ENCODE data around the gene UBE2I. TPM values are rescaled to one million over a fixed set of nuclear protein-coding genes. Genes with fewer than 3 reads are reported as not detected.

UBE2I gene
- total RNA-seq, 1 experiment from 2014 or later, result 229 TPM

DNA sequence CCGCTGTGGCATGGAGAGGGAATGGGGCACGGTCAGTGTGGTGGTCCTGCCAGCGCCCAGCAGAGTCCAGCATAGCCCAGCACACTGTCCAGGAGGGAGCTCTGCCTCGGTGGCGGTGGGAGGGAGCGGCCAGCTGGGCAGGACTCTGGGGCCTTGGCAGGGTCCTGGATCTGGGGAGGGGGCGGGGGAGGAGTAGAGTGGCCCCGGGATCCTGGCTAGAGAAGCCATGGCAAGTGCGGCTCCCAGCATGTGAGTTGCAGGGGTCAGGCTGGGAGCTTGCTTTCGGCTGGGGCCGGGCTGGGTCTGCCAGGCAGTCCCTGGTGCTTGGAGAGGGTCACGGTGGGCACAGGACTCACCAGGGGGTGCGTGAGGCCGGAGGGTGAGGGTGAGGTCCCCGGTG is 46.2 kb downstream of the UBE2I start:
- ChIA-PET CTCF (interaction anchor here (1.1 kb wide), 1 partner anchor 8 kb away, joined by 3 read pairs; no protein-coding TSS in a partner anchor), POLR2A (no interaction called here)
- Mint-ChIP-seq H3K27me3 (ENCODE audit: low read depth) (no peaks in the 10 kb centered on the region), H3K27ac (no peak overlapping the region), H3K4me3 (no peak overlapping the region), H3K9me3 (no peaks in the 10 kb centered on the region), H3K4me1 (peaks cover 9% of the 10 kb centered on the region), H3K36me3 (no peaks in the 10 kb centered on the region)
- TF ChIP-seq EMX1 (CRISPR knock-in tag; IDR thresholded peaks at IDR 0.05) (no peak), TCF7 (CRISPR knock-in tag; IDR thresholded peaks at IDR 0.05; ENCODE audit: low read depth) (no peak), FOXJ3 (CRISPR knock-in tag; IDR thresholded peaks at IDR 0.05; ENCODE audit: borderline replicate concordance) (no peak), NR1H2 (CRISPR knock-in tag; IDR thresholded peaks at IDR 0.05) (no peak), HMGA2 (CRISPR knock-in tag; IDR thresholded peaks at IDR 0.05) (no peak), CREM (CRISPR knock-in tag; IDR thresholded peaks at IDR 0.05) (no peak), SOX15 (CRISPR knock-in tag; IDR thresholded peaks at IDR 0.05) (no peak), TEAD4 (CRISPR knock-in tag; IDR thresholded peaks at IDR 0.05) (no peak), ZNF671 (CRISPR knock-in tag; IDR thresholded peaks at IDR 0.05) (no peak), ZNF416 (CRISPR knock-in tag; IDR thresholded peaks at IDR 0.05) (no peak), ZBTB21 (CRISPR knock-in tag; IDR thresholded peaks at IDR 0.05; ENCODE audit: borderline replicate concordance) (no peak), CBFB (CRISPR knock-in tag; IDR thresholded peaks at IDR 0.05; ENCODE audit: low read depth) (no peak), KAT7 (CRISPR knock-in tag; IDR thresholded peaks at IDR 0.05; ENCODE audit: borderline replicate concordance) (no peak)
- TF ChIP-seq, protein P1, sequence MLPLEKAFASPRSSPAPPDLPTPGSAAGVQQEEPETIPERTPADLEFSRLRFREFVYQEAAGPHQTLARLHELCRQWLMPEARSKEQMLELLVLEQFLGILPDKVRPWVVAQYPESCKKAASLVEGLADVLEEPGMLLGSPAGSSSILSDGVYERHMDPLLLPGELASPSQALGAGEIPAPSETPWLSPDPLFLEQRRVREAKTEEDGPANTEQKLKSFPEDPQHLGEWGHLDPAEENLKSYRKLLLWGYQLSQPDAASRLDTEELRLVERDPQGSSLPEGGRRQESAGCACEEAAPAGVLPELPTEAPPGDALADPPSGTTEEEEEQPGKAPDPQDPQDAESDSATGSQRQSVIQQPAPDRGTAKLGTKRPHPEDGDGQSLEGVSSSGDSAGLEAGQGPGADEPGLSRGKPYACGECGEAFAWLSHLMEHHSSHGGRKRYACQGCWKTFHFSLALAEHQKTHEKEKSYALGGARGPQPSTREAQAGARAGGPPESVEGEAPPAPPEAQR (CRISPR knock-in tag; IDR thresholded peaks at IDR 0.05), result no peak
- TF ChIP-seq, protein P2, sequence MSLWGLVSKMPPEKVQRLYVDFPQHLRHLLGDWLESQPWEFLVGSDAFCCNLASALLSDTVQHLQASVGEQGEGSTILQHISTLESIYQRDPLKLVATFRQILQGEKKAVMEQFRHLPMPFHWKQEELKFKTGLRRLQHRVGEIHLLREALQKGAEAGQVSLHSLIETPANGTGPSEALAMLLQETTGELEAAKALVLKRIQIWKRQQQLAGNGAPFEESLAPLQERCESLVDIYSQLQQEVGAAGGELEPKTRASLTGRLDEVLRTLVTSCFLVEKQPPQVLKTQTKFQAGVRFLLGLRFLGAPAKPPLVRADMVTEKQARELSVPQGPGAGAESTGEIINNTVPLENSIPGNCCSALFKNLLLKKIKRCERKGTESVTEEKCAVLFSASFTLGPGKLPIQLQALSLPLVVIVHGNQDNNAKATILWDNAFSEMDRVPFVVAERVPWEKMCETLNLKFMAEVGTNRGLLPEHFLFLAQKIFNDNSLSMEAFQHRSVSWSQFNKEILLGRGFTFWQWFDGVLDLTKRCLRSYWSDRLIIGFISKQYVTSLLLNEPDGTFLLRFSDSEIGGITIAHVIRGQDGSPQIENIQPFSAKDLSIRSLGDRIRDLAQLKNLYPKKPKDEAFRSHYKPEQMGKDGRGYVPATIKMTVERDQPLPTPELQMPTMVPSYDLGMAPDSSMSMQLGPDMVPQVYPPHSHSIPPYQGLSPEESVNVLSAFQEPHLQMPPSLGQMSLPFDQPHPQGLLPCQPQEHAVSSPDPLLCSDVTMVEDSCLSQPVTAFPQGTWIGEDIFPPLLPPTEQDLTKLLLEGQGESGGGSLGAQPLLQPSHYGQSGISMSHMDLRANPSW (CRISPR knock-in tag; conservative IDR thresholded peaks at IDR 0.05; ENCODE audit: low read depth), result no peak
- TF ChIP-seq, protein P3, sequence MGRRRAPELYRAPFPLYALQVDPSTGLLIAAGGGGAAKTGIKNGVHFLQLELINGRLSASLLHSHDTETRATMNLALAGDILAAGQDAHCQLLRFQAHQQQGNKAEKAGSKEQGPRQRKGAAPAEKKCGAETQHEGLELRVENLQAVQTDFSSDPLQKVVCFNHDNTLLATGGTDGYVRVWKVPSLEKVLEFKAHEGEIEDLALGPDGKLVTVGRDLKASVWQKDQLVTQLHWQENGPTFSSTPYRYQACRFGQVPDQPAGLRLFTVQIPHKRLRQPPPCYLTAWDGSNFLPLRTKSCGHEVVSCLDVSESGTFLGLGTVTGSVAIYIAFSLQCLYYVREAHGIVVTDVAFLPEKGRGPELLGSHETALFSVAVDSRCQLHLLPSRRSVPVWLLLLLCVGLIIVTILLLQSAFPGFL (CRISPR knock-in tag; IDR thresholded peaks at IDR 0.05; ENCODE audit: borderline replicate concordance), result no peak
- TF ChIP-seq, protein P4, sequence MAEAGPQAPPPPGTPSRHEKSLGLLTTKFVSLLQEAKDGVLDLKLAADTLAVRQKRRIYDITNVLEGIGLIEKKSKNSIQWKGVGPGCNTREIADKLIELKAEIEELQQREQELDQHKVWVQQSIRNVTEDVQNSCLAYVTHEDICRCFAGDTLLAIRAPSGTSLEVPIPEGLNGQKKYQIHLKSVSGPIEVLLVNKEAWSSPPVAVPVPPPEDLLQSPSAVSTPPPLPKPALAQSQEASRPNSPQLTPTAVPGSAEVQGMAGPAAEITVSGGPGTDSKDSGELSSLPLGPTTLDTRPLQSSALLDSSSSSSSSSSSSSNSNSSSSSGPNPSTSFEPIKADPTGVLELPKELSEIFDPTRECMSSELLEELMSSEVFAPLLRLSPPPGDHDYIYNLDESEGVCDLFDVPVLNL (CRISPR knock-in tag; IDR thresholded peaks at IDR 0.05; ENCODE audit: borderline replicate concordance, low read depth), result no peak
- TF ChIP-seq, protein P5, sequence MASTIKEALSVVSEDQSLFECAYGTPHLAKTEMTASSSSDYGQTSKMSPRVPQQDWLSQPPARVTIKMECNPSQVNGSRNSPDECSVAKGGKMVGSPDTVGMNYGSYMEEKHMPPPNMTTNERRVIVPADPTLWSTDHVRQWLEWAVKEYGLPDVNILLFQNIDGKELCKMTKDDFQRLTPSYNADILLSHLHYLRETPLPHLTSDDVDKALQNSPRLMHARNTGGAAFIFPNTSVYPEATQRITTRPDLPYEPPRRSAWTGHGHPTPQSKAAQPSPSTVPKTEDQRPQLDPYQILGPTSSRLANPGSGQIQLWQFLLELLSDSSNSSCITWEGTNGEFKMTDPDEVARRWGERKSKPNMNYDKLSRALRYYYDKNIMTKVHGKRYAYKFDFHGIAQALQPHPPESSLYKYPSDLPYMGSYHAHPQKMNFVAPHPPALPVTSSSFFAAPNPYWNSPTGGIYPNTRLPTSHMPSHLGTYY (CRISPR knock-in tag; IDR thresholded peaks at IDR 0.05), result no peak
- TF ChIP-seq, protein P6, sequence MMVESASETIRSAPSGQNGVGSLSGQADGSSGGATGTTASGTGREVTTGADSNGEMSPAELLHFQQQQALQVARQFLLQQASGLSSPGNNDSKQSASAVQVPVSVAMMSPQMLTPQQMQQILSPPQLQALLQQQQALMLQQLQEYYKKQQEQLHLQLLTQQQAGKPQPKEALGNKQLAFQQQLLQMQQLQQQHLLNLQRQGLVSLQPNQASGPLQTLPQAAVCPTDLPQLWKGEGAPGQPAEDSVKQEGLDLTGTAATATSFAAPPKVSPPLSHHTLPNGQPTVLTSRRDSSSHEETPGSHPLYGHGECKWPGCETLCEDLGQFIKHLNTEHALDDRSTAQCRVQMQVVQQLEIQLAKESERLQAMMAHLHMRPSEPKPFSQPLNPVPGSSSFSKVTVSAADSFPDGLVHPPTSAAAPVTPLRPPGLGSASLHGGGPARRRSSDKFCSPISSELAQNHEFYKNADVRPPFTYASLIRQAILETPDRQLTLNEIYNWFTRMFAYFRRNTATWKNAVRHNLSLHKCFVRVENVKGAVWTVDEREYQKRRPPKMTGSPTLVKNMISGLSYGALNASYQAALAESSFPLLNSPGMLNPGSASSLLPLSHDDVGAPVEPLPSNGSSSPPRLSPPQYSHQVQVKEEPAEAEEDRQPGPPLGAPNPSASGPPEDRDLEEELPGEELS (CRISPR knock-in tag; IDR thresholded peaks at IDR 0.05), result no peak
- no peak for DNase-seq (ENCODE audit: low spot score)
- no peak for ATAC-seq

All from WTC11 (cell line).